CD4-positive, alpha-beta T cell treated with Interleukin-4 for 4 hours (primary cell): Measurements from ENCODE around the gene PSMB5.

Experiments used
- DNase-seq: peaks from one replicate; pipeline ENCODE4 v3.0.0-alpha.2; 2020

Gene PSMB5

DNA sequence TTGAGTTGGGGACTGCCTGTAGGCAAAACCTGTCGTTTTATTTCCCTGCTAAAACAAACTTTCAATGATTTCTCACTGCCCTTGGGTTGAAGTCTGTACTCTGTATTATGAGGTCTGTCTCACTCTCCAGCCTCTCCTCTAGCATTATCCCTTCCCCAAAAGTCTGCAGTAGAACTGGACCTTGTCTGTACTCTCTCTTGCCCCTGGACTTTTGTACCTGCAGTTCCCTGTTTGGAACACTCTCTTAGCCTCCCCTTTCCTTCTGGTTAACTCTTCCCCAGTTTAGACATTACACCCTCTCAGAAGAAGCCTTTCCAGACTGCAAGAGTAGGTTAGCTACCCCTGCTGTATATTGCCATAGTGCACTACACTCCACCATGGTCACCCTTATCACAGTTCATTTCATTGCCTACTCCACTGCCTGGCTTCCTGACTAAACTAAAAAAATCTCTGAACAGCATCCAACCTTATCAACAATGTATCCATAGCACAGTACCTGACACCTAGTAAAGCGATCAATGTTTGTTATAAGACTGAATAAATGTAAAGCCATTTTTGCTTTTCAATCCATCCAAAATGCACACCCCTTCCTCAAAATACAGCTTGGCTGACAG lies 48.7 kb downstream of the PSMB5 start:
- DNase-seq = no peak

DNA sequence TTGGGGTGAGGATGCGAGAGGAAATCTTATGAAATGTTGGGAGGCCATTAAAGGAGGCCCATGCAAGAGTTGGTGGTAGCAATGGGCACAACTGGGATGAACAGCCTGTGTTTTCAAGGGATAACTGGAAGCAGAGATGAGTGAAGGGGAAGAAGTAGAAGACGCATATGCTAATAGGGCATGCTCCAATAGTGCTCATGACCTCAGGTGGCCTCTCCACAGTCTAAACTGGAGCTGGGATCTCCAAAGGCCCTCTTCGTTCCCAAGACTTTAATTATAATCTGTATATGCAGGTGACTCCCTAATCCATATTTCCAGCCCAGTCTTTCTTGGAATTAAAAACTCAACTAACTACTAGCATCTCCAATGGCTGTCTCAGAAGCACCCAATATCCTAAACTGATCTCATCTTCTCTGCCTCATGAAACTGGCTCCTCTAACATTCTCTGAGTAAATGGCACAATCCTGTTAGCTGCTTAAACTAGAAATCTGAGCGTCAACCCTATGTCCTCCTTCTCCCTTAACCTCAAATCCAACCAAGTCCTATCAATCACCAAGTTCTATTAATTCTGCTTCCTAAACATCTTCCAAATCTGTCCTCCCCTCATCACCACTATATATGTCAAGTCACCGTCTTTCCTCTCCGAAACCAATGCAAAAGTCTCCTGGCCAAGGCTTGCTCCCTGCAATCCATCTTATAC lies 49.6 kb downstream of the PSMB5 start:
- no peak for DNase-seq

DNA sequence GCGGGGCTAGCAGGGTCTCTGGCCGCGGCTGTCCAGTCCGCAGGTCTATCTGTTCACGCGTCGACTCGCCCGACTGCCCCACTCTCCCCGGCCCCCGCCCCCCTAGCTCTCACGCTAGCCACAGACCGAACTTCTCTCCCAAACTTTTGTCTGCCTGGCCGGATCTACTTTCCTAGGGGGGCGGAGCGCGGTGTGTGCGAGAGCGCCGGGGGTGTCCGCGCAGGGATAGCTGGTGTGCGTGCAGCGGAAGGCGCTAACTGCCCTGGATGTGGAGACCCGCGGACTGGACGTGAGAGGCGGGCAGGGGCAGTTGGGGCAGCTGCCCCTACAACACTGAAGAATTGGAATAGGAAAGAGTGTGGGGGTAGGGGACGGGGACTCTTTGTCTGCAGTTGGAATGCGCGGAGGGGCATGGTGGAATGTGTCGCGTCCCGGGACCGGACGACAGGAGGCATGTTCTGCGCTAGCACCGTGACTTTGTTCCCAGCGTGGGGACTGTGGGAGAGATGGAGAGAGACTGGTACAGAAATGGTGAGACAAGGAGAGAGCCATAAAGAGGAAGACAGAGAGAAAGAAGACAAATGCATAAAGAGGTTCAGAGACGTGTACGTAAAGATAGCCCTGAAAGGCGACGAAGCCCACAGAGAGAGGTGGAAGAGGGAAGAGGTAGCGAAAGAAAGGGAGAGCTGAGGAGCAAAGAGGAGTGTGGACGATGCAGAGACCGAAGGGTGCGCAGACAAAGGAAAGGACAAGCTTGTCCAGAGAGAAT lies 52.0 kb downstream of the PSMB5 start, which contains the start of gene AJUBA:
Gene AJUBA, minus strand, starts transcription at position 75 of the 769 bp plus-strand sequence. CDS start 285 bp downstream, outside the sequence.
- DNase-seq = peak; percentile 70

DNA sequence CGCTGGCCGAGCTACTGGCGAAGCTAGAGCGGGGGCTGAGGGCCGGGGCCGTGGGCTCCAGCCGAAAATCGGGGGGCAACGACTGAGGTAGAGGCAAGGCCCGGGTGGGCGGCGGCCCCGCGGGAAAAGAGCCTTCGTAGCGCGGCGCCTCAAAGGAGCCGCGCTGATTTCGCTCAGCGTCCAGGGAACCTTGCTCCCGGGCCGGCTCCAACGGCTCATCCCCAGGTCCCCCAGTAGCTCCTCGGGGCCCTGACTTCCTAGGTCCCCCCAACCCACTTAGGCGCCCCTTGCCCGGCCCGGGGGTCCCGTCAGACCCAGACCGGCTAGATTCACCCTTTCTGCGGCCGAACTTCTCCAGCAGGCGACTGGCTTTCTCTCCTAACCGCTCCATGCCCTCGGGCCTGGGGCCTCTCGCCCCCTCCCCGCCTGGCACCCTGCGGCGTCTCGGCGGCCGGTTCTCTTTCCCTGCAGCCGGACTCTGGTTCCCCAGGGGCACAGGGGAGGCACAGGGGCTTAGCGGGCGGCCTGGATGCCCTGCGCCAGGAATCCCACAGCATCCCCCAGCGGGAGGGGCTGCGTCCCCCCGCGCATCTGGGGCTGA lies 52.7 kb downstream of the PSMB5 start:
- no peak for DNase-seq

DNA sequence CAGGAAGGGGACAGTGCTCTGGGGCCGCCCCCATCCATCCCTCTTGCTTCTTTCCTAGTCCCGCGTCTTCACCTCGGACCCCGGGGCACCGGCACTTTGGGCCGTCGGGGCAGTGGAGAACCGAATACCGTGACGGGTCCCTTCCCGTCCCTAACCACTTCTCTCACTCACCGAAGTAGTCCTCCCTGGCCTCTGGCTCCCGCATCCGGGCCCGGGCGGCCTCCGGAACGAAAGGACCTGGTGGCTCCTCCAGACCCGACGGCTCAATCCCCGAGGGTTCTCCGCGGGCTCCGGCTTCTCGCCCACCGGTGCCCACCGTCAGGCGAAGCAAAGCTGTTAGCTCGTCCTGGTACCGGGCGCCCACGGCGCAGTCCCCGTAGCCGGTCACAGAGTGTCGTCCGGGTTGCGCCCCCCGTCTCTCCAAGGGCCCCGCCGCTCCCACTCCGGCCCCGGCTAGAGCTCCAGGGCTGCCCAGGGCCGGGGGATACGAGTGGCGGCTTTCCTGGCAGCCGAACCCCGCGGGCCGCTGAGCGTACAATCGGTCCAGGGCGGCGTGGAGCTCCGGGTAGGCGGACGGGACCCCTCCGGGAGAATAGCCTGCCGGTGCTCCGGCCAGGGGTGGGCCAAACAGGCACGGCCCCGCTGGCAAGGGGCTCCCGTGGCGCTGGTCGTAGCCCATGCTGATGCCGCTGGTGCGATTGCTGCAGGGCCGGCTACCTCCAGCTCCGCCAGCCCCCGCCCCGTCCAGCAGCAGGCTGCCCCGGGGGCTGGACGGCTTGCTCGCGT lies 53.4 kb downstream of the PSMB5 start:
- no peak for DNase-seq

DNA sequence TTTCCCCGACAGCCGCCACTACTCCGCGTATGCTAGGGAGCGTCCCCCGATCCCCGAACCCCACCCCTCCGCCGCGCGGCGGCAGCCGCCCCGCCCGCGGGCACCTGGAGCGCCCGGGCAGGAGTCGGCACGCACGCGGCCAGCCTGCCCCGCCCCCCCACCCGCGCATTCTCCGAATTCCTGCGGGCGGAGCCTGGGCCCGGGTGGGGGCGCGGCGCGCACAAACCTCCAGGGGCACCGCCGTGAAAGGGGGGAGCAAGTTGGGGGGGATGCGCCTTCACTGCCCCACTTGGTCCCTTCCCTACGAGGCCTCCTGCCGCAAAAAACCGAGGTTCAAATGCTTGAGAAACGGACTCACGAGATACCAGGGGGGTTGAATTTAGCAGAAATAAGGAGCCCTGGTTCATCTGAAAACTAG lies 54.0 kb downstream of the PSMB5 start:
- no peak for DNase-seq

DNA sequence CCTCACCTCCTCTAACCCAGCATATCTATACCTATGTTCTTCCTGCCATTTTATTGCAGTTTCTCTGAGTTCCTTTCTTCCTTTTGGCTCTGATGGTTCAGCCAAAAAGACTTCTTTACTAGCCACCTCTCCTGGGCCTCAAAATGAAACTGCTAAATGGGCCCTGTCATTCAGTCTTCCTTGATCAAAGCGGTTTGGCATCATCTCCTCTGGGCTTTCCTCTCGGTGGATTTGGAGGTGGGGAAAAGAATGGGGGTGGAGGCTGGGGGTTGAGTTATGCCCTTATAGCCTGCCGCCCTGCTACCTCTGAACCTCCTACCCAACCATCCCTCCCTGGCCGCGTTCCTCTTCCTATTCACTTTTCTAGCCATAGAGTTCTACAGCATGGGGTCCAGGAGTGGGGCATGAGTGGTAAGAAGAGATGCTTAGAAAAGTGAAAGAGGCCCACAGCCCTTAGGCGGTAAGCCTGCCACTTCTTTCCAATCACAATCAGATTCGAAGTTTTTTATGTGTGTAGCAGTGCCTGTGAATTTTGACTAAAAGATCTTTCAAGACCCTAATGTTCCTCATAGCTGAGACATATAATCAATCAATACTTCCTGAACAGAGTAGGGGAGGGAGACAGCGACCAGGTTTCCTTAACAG lies 54.8 kb downstream of the PSMB5 start:
- no peak for DNase-seq

DNA sequence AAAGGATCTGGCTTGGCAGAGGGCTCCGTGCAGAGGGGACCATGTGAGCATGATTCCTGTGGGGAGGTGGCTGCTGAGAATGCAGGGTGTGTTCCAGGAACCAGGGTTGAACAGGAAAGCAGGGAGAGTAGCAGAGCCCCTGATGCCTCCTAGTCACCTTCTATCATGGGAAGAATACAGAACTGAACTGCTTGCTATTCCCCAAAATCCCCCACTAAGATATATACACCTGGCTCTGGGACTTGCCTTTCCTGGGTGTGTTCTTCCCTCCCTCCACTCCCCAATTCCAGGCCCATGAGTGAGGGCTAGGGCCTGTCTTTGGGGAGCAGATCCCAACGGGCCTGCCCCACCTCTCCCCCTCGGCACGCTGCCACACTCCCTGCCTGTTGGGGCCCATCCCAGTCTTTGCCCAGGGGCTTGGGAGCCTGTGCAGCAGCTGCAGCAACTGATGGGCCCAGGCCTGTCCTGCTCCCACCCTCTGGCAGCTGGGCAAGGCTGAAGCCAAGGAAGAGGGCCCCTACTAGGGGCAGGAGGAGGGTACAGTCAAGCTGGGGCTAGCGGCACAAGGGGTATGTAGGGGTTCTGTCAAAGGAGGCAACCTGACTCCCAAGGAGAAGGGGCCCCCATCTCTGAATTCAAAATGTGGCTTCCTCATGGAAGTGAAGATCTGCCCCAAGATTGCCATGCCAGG lies 55.6 kb downstream of the PSMB5 start:
- no peak for DNase-seq

DNA sequence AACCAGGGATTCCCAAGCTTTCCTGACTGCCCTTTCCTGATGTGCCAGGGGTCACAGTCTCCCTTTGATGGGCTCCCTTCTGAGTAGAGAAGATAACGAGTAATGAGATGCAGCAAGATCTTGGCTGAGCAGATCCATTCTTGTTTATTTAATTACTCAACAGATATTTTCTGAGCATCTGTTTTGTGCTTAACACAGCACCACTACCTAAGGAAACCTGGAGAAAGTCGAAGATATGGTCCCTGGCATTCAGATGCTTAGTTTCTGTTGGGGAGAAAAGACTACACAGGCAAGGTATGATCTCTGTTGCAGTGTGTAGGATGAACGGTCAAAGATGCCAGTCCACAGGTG lies 56.2 kb downstream of the PSMB5 start:
- no peak for DNase-seq

DNA sequence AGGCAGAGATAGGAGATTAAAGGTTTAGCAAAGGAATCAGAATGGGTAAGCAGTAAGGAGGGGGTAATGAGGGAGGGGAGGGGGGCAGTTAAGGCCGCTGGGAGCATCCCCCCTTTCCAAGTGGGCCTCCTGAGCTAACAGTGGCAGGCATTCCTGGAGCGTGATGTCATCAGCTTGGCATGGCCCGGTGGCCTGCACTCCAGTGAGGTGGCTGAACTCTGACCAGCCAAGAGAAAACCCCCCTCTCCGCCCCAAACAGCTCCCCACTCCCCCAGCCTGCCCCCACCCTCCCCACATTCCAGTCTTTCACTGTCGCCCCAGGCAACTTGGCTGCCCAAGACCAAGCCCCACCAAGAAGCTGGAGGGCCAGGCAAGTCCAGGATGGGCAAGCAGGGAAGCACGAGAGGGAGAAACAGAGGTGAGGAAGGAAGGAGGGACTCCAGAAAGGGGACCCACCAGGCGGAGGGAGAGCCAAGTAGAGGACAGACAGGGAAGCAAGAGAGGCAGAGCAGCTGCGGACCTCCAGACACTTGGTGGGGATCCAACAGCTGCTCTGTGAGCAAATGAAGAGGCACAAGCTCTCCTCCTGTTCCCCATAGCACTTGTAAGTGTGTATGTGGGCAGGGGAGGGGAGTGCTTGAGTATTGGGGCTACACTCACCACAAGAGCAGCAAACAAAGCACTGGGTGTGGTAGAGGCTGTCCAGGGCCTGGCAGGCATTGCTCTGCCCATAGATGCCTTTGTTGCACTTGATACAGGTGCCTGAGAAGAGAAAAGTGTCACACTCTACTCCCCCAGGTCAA lies 56.8 kb downstream of the PSMB5 start:
- DNase-seq = no peak

DNA sequence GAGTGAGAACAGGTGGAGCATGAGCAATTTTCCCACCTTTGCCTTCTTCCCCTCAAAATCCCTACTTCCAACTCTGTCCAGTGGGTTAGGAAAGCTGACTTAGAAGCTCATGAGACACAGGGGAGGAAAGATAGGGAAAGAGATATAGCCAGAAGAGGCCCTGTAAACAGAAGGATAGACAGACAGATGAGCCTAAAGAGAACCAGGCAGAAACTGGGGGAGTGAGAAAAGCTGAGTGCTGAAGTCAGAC lies 57.3 kb downstream of the PSMB5 start:
- no peak for DNase-seq

DNA sequence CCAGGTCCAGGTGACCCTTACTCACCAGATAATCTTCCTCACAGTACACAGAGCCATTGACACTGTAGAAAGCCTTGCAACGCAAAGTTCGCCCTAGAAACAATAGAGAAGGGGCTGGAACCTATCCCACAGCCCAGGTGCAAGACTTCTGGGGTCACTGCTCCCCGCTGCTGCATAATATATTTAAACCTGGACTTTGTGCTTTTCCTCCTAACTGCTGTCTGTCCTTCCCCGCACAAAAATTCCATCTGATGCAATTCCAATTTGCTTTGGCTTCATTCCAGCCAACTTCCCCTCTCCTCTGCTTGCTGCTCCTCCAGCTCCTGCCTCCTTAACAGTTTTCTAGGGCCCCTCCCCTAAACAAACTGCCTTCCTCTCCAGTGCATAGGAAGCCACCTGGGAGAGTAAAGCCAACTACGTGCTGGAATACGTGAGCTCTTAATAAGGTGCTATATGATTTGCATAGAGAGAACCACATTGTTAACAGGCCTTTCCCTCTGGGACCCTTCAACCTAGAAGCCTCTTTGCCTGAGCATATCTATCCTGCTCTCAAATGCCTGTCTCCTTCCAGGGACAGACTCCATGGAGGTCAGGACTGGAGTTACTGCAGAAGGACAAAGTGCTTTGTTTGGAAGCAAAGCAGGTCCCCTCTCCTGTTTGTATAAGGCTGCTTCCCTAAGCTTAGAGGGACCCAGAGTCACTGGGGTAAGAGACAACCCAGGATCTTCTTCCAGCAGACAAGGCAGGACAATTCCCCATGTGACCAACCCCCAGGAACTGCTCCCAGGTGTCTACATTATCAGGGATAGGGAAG lies 57.9 kb downstream of the PSMB5 start:
- no peak for DNase-seq
